CD4-positive, CD25-positive, alpha-beta regulatory T cell (primary cell): ENCODE measurements around the gene MAPKAPK2. TPM values are rescaled to one million over a fixed set of nuclear protein-coding genes. Genes with fewer than 3 reads are reported as not detected.

Experiments used
- ATAC-seq, 2 donors: fragments of 150-1000 bp; cut with Tn5 transposase; one replicate each; pipeline ENCODE4 v1.10.0; 2021; ENCODE audit warnings: low read depth in 2 of 2, moderate number of reproducible peaks in 2 of 2, moderate library complexity in 1 of 2
- DNase-seq, 3 donors: peaks; one replicate each; pipeline versions ENCODE4 v3.0.0 to v3.0.0-alpha.2; 2012 to 2022; ENCODE audit warnings: mixed read lengths in 1 of 3
- H3K27ac ChIP-seq: one replicate; pipeline ENCODE4 v1.7.0; 2013; ENCODE audit warnings: mild to moderate bottlenecking, low read length; ENCODE audit not compliant: insufficient read depth, poor library complexity, severe bottlenecking
- H3K27me3 ChIP-seq: one replicate; pipeline ENCODE4 v1.7.0; 2013; ENCODE audit warnings: low read length; ENCODE audit not compliant: control insufficient read depth, insufficient read depth
- H3K36me3 ChIP-seq: one replicate; pipeline ENCODE4 v1.7.0; 2013; ENCODE audit warnings: mild to moderate bottlenecking, low read length, moderate library complexity; ENCODE audit not compliant: control insufficient read depth, insufficient read depth
- H3K4me1 ChIP-seq: 2 replicates; pipeline ENCODE4 v1.7.0; 2013; ENCODE audit warnings: mild to moderate bottlenecking, low read length; ENCODE audit not compliant: insufficient read depth, control insufficient read depth, poor library complexity, severe bottlenecking
- H3K4me3 ChIP-seq: one replicate; pipeline ENCODE4 v1.7.0; 2013; ENCODE audit warnings: low read depth, mild to moderate bottlenecking, low read length, moderate library complexity
- H3K9me3 ChIP-seq, 2 experiments: 1 replicate in 1 of 2; 2 replicates in 1 of 2; pipeline ENCODE4 v1.7.0; 2013; ENCODE audit warnings: low read length in 2 of 2, mild to moderate bottlenecking in 1 of 2, moderate library complexity in 1 of 2; ENCODE audit not compliant: control insufficient read depth in 2 of 2
- H3K27ac Mint-ChIP-seq, 3 donors: one replicate each; pipeline ENCODE4 v1.8.0; 2020 to 2022; ENCODE audit warnings: mild to moderate bottlenecking in 3 of 3, mixed read lengths in 3 of 3, moderate library complexity in 2 of 3
- H3K27me3 Mint-ChIP-seq: one replicate; pipeline ENCODE4 v1.8.0; 2022; ENCODE audit warnings: mild to moderate bottlenecking, mixed read lengths
- H3K36me3 Mint-ChIP-seq: one replicate; pipeline ENCODE4 v1.8.0; 2020; ENCODE audit warnings: mixed read lengths
- H3K4me1 Mint-ChIP-seq, 4 donors: one replicate each; pipeline ENCODE4 v1.8.0; 2020 to 2022; ENCODE audit warnings: mixed read lengths in 4 of 4, mild to moderate bottlenecking in 1 of 4
- H3K4me3 Mint-ChIP-seq, 4 donors: one replicate each; pipeline ENCODE4 v1.8.0; 2020 to 2022; ENCODE audit warnings: mild to moderate bottlenecking in 4 of 4, mixed read lengths in 4 of 4, moderate library complexity in 3 of 4
- H3K9me3 Mint-ChIP-seq, 7 donors: one replicate each; pipeline ENCODE4 v1.8.0; 2020 to 2022; ENCODE audit warnings: mixed read lengths in 7 of 7, mild to moderate bottlenecking in 3 of 7, moderate library complexity in 2 of 7
- polyA plus RNA-seq, 4 donors: library from polyadenylated mRNA; unstranded; fragments of 300-500 nt; fragmentation: Illumina TruSeq; gene quantifications; one replicate each; pipeline ENCODE4 v1.2.3, GENCODE V29; 2021
- total RNA-seq: library from RNA; stranded (reverse); gene quantifications from one replicate; pipeline ENCODE4 v1.2.3, GENCODE V29; 2022

MAPKAPK2 gene
- total and polyA plus RNA-seq, 5 donors from 2014 or later, result 2.4 to 167 (median 3.2) TPM

- no peak overlapping the region for H3K27ac Mint-ChIP-seq
These were observed 29.2 kb upstream of the MAPKAPK2 start for GRCh38 chr1:206655471-206655882.

GRCh38 chr1:206656936-206657335 lies 27.8 kb upstream of the MAPKAPK2 start:
- H3K36me3 ChIP-seq, result no peaks in the 10 kb centered on the region
- Mint-ChIP-seq H3K27me3 (peaks cover 38% of the 10 kb centered on the region), H3K36me3 (no peaks in the 10 kb centered on the region), H3K4me3 (no peak overlapping the region), H3K4me1 (peaks cover 0 to 4% (median 1%) of the 10 kb centered on the region in 4 donors), H3K9me3 (no peaks in the 10 kb centered on the region), H3K27ac (peak overlapping the region in 1 of 3 donors; percentile 41)
- H3K4me1 ChIP-seq, result no peaks in the 10 kb centered on the region
- H3K9me3 ChIP-seq, result no peaks in the 10 kb centered on the region
- ATAC-seq (no peak), DNase-seq (no peak)
- H3K27me3 ChIP-seq, result peaks cover 12% of the 10 kb centered on the region
- no peak overlapping the region for H3K4me3 ChIP-seq
- H3K27ac ChIP-seq, result no peak overlapping the region

More at GRCh38 chr1:206655471-206655882, 29.2 kb upstream of the MAPKAPK2 start:
- Mint-ChIP-seq H3K4me1 (peaks cover 0 to 4% (median 1%) of the 10 kb centered on the region in 4 donors), H3K27me3 (peaks cover 26% of the 10 kb centered on the region), H3K4me3 (no peak overlapping the region), H3K36me3 (no peaks in the 10 kb centered on the region), H3K9me3 (no peaks in the 10 kb centered on the region)
- H3K36me3 ChIP-seq, result no peaks in the 10 kb centered on the region
- H3K4me1 ChIP-seq, result no peaks in the 10 kb centered on the region
- ATAC-seq (no peak), DNase-seq (no peak)
- peaks cover 12% of the 10 kb centered on the region for H3K27me3 ChIP-seq
- H3K9me3 ChIP-seq, result no peaks in the 10 kb centered on the region
- no peak overlapping the region for H3K27ac ChIP-seq
- no peak overlapping the region for H3K4me3 ChIP-seq

GRCh38 chr1:206657751-206658150 lies 27.0 kb upstream of the MAPKAPK2 start:
- H3K4me1 Mint-ChIP-seq, result peaks cover 0 to 6% (median 3%) of the 10 kb centered on the region in 4 donors
- H3K9me3 ChIP-seq, result no peaks in the 10 kb centered on the region
- H3K4me1 ChIP-seq, result no peaks in the 10 kb centered on the region
- H3K36me3 ChIP-seq, result no peaks in the 10 kb centered on the region
- no peaks in the 10 kb centered on the region for H3K36me3 Mint-ChIP-seq
- H3K4me3 Mint-ChIP-seq, result no peak overlapping the region
- DNase-seq (no peak), ATAC-seq (no peak)
- peaks cover 18% of the 10 kb centered on the region for H3K27me3 ChIP-seq
- H3K27me3 Mint-ChIP-seq, result peaks cover 46% of the 10 kb centered on the region
- no peak overlapping the region for H3K4me3 ChIP-seq
- peak overlapping the region in 1 of 3 donors; percentile 50 for H3K27ac Mint-ChIP-seq
- no peaks in the 10 kb centered on the region for H3K9me3 Mint-ChIP-seq
- H3K27ac ChIP-seq, result no peak overlapping the region

- Mint-ChIP-seq H3K9me3 (no peaks in the 10 kb centered on the region), H3K4me1 (peaks cover 0 to 6% (median 4%) of the 10 kb centered on the region in 4 donors), H3K27ac (peak overlapping the region in 1 of 3 donors; percentile 76), H3K27me3 (peaks cover 52% of the 10 kb centered on the region), H3K4me3 (peak overlapping the region in 1 of 4 donors; percentile 22), H3K36me3 (no peaks in the 10 kb centered on the region)
- H3K27me3 ChIP-seq, result peaks cover 20% of the 10 kb centered on the region
- H3K4me1 ChIP-seq, result no peaks in the 10 kb centered on the region
- H3K27ac ChIP-seq, result no peak overlapping the region
- no peaks in the 10 kb centered on the region for H3K36me3 ChIP-seq
- peak; percentile 18 to 47 (median 43) for DNase-seq
- ATAC-seq, result peak; percentile 53 to 56
- H3K9me3 ChIP-seq, result no peaks in the 10 kb centered on the region
- no peak overlapping the region for H3K4me3 ChIP-seq
These were observed 26.3 kb upstream of the MAPKAPK2 start for GRCh38 chr1:206658264-206658980.

GRCh38 chr1:206658981-206659273 lies 25.8 kb upstream of the MAPKAPK2 start:
- no peak for DNase-seq
- H3K4me3 ChIP-seq, result no peak overlapping the region
- Mint-ChIP-seq H3K27ac (peak overlapping the region in 1 of 3 donors; percentile 76), H3K4me1 (peaks cover 0 to 7% (median 4%) of the 10 kb centered on the region in 4 donors), H3K9me3 (no peaks in the 10 kb centered on the region), H3K36me3 (no peaks in the 10 kb centered on the region), H3K4me3 (no peak overlapping the region), H3K27me3 (peaks cover 55% of the 10 kb centered on the region)
- ATAC-seq, result no peak
- no peak overlapping the region for H3K27ac ChIP-seq
- no peaks in the 10 kb centered on the region for H3K36me3 ChIP-seq
- peaks cover 4% of the 10 kb centered on the region for H3K4me1 ChIP-seq
- no peaks in the 10 kb centered on the region for H3K9me3 ChIP-seq
- H3K27me3 ChIP-seq, result peaks cover 22% of the 10 kb centered on the region

GRCh38 chr1:206660136-206660535 lies 24.6 kb upstream of the MAPKAPK2 start:
- peaks cover 6% of the 10 kb centered on the region for H3K4me1 ChIP-seq
- ATAC-seq (no peak), DNase-seq (no peak)
- peaks cover 0 to 11% (median 6%) of the 10 kb centered on the region in 4 donors for H3K4me1 Mint-ChIP-seq
- no peak overlapping the region for H3K4me3 Mint-ChIP-seq
- H3K27me3 ChIP-seq, result peaks cover 22% of the 10 kb centered on the region
- no peaks in the 10 kb centered on the region for H3K9me3 ChIP-seq
- no peaks in the 10 kb centered on the region for H3K36me3 Mint-ChIP-seq
- no peaks in the 10 kb centered on the region for H3K36me3 ChIP-seq
- peak overlapping the region in 1 of 3 donors; percentile 24 for H3K27ac Mint-ChIP-seq
- H3K9me3 Mint-ChIP-seq, result no peaks in the 10 kb centered on the region
- no peak overlapping the region for H3K27ac ChIP-seq
- peaks cover 61% of the 10 kb centered on the region for H3K27me3 Mint-ChIP-seq
- H3K4me3 ChIP-seq, result no peak overlapping the region

- ATAC-seq (no peak), DNase-seq (no peak)
- Mint-ChIP-seq H3K27ac (no peak overlapping the region), H3K4me1 (peaks cover 0 to 11% (median 6%) of the 10 kb centered on the region in 4 donors), H3K36me3 (no peaks in the 10 kb centered on the region), H3K4me3 (no peak overlapping the region), H3K27me3 (peaks cover 69% of the 10 kb centered on the region), H3K9me3 (no peaks in the 10 kb centered on the region)
- Histone ChIP-seq H3K27ac (no peak overlapping the region), H3K27me3 (peaks cover 22% of the 10 kb centered on the region), H3K9me3 (no peaks in the 10 kb centered on the region), H3K36me3 (no peaks in the 10 kb centered on the region), H3K4me1 (peaks cover 6% of the 10 kb centered on the region), H3K4me3 (no peak overlapping the region)
These were observed 23.4 kb upstream of the MAPKAPK2 start for GRCh38 chr1:206661161-206661820.
